Measurements from ENCODE around the gene HSPA8. TPM values are rescaled to one million over a fixed set of nuclear protein-coding genes. Genes with fewer than 3 reads are reported as not detected.

The HSPA8 gene
- total and polyA plus RNA-seq, 2 of the 13 experiments (the other 11 are each of a cell fraction or from before 2014, with no cell fraction given) = 936 to 2,151 TPM

DNA sequence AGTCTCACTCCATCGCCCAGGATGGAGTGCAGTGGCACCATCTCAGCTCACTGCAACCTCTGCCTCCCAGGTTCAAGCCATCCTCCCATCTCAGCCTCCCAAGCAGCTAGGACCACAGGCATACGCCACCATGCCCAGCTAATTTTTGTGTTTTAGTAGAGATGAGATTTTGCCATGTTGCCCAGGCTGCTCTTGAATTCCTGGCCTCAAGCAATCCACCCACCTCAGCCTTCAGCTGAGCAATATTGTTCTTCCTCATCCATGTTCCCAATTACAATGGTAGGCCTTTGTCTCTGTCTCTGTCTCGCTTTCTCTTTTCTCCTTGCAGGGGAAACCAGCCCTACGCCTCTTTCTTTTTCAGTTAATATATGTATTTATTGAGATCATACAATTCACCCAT lies 10.3 kb downstream of the HSPA8 start (continued):
- TF ChIP-seq, protein P1, sequence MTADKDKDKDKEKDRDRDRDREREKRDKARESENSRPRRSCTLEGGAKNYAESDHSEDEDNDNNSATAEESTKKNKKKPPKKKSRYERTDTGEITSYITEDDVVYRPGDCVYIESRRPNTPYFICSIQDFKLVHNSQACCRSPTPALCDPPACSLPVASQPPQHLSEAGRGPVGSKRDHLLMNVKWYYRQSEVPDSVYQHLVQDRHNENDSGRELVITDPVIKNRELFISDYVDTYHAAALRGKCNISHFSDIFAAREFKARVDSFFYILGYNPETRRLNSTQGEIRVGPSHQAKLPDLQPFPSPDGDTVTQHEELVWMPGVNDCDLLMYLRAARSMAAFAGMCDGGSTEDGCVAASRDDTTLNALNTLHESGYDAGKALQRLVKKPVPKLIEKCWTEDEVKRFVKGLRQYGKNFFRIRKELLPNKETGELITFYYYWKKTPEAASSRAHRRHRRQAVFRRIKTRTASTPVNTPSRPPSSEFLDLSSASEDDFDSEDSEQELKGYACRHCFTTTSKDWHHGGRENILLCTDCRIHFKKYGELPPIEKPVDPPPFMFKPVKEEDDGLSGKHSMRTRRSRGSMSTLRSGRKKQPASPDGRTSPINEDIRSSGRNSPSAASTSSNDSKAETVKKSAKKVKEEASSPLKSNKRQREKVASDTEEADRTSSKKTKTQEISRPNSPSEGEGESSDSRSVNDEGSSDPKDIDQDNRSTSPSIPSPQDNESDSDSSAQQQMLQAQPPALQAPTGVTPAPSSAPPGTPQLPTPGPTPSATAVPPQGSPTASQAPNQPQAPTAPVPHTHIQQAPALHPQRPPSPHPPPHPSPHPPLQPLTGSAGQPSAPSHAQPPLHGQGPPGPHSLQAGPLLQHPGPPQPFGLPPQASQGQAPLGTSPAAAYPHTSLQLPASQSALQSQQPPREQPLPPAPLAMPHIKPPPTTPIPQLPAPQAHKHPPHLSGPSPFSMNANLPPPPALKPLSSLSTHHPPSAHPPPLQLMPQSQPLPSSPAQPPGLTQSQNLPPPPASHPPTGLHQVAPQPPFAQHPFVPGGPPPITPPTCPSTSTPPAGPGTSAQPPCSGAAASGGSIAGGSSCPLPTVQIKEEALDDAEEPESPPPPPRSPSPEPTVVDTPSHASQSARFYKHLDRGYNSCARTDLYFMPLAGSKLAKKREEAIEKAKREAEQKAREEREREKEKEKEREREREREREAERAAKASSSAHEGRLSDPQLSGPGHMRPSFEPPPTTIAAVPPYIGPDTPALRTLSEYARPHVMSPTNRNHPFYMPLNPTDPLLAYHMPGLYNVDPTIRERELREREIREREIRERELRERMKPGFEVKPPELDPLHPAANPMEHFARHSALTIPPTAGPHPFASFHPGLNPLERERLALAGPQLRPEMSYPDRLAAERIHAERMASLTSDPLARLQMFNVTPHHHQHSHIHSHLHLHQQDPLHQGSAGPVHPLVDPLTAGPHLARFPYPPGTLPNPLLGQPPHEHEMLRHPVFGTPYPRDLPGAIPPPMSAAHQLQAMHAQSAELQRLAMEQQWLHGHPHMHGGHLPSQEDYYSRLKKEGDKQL (CRISPR knock-in tag; IDR thresholded peaks at IDR 0.05; ENCODE audit: low read depth) = no peak

DNA sequence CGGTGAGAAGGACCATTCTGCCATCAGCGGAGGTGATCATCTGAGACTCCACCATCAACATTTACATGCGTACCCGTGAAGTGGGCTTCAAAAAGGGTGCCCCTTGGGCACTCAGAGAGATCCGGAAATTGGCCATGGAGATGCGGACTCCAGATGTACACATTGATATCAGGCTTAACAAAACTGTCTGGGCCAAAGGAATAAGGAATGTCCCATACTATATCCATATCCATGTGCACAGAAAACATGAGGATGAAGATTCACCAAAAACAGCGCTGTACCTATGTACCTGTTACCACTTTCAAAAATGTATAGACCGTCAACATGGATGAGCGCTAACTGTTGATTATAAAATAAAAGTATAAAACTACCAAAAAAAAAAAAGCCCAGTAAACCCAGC lies 10.8 kb downstream of the HSPA8 start:
- FAIRE-seq (no peak), DNase-seq (ENCODE audit: low spot score) (no peak), ATAC-seq (peak; percentile 2; the same call in 2 of the 3 replicates)
- H3K79me2 ChIP-seq (ENCODE audit: insufficient read depth, low read length) = no peaks in the 10 kb centered on the region
- H2AFZ ChIP-seq (ENCODE audit: low read length) = no peak overlapping the region
- no peak overlapping the region for H3K4me2 ChIP-seq (ENCODE audit: low read depth, low read length)
- H3K27me3 ChIP-seq (ENCODE audit: control insufficient read depth in 1 of 2, insufficient read depth in 2 of 2, low read length in 2 of 2) = peaks cover 0 to 15% of the 10 kb centered on the region in 2 experiments; a peak in 3 of 5 replicates
- peaks cover 0 to 2% of the 10 kb centered on the region in 2 experiments; a peak in 3 of 5 replicates for H3K36me3 ChIP-seq (replicated peaks in 1 of 2; ENCODE audit: control insufficient read depth in 1 of 2, insufficient read depth in 2 of 2, low read length in 2 of 2)
- POLR2A ChIA-PET = interaction anchor here (2.5 kb wide), 1 partner anchor 11 kb away, joined by 7 read pairs; the partner anchor contains the start of gene HSPA8
- H3K4me1 ChIP-seq (ENCODE audit: insufficient read depth, low read length) = no peaks in the 10 kb centered on the region
- BruUV-seq (replicated peaks) = no TSS peak
- H3K9me3 ChIP-seq (ENCODE audit: low read length) = no peaks in the 10 kb centered on the region
- no peak overlapping the region for H3K4me3 ChIP-seq (replicated peaks in 1 of 3; ENCODE audit: insufficient read depth in 1 of 3, low read depth in 2 of 3, low read length in 3 of 3)
- H4K20me1 ChIP-seq (ENCODE audit: insufficient read depth, low read length) = peaks cover 18% of the 10 kb centered on the region
- CTCF ChIA-PET (ENCODE audit: low intra/inter-chr PET ratio, low total read pairs) = no interaction called here
- H3K9ac ChIP-seq (ENCODE audit: insufficient read depth, low read depth, low read length) = no peak overlapping the region
- 85% methylated on average over 9 of the region's 9 CpGs for WGBS (ENCODE audit: low lambda C conversion rate)
- no peak overlapping the region for H3K27ac ChIP-seq (ENCODE audit: extremely low read length, insufficient read depth, low read length)
- in situ Hi-C loops (cut with HindIII; ENCODE audit: extremely low pct_ligation_motif_present, low pct_unique_long_range_greater_than_20kb) = no loop called here
- intact Hi-C loops (cut with micrococcal nuclease; ENCODE audit: unreplicated experiment) = no loop called here
- TF ChIP-seq, protein P2, sequence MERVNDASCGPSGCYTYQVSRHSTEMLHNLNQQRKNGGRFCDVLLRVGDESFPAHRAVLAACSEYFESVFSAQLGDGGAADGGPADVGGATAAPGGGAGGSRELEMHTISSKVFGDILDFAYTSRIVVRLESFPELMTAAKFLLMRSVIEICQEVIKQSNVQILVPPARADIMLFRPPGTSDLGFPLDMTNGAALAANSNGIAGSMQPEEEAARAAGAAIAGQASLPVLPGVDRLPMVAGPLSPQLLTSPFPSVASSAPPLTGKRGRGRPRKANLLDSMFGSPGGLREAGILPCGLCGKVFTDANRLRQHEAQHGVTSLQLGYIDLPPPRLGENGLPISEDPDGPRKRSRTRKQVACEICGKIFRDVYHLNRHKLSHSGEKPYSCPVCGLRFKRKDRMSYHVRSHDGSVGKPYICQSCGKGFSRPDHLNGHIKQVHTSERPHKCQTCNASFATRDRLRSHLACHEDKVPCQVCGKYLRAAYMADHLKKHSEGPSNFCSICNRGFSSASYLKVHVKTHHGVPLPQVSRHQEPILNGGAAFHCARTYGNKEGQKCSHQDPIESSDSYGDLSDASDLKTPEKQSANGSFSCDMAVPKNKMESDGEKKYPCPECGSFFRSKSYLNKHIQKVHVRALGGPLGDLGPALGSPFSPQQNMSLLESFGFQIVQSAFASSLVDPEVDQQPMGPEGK (CRISPR knock-in tag; IDR thresholded peaks at IDR 0.05) = no peak
- TF ChIP-seq ZNF101 (CRISPR knock-in tag; IDR thresholded peaks at IDR 0.05; ENCODE audit: borderline replicate concordance, low read depth) (no peak), MATR3 (CRISPR knock-in tag; IDR thresholded peaks at IDR 0.05) (no peak), ZNF75D (CRISPR knock-in tag; IDR thresholded peaks at IDR 0.05; ENCODE audit: borderline replicate concordance) (no peak), ZFAT (CRISPR knock-in tag; conservative IDR thresholded peaks at IDR 0.05) (no peak), SATB2 (CRISPR knock-in tag; IDR thresholded peaks at IDR 0.05) (no peak), AKAP8 (CRISPR knock-in tag; IDR thresholded peaks at IDR 0.05) (no peak), ATF7-NPFF (CRISPR knock-in tag; IDR thresholded peaks at IDR 0.05; ENCODE audit: low read depth) (no peak), ZBTB38 (CRISPR knock-in tag; IDR thresholded peaks at IDR 0.05) (no peak), NPAS2 (CRISPR knock-in tag; IDR thresholded peaks at IDR 0.05; ENCODE audit: borderline replicate concordance) (no peak), ZNF468 (CRISPR knock-in tag; IDR thresholded peaks at IDR 0.05) (no peak), RBFOX2 (IDR thresholded peaks at IDR 0.05; ENCODE audit: low read depth, low read length) (no peak), ZNF616 (CRISPR knock-in tag; IDR thresholded peaks at IDR 0.05; ENCODE audit: low read depth) (no peak), NCOA5 (CRISPR knock-in tag; IDR thresholded peaks at IDR 0.05) (no peak)
- TF ChIP-seq, protein P3, sequence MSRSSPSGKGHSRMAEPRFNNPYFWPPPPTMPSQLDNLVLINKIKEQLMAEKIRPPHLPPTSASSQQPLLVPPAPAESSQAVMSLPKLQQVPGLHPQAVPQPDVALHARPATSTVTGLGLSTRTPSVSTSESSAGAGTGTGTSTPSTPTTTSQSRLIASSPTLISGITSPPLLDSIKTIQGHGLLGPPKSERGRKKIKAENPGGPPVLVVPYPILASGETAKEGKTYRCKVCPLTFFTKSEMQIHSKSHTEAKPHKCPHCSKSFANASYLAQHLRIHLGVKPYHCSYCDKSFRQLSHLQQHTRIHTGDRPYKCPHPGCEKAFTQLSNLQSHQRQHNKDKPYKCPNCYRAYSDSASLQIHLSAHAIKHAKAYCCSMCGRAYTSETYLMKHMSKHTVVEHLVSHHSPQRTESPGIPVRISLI (CRISPR knock-in tag; IDR thresholded peaks at IDR 0.05; ENCODE audit: borderline replicate concordance) = no peak
